ENCODE results near the gene SH2D2A.

Gene SH2D2A

GRCh38 chr1:156816561-156817328, at the start of gene SH2D2A:
SH2D2A (minus strand) TSS chr1:156816848; CDS start chr1:156816708, 140 bp downstream.
- peak; percentile 93 for DNase-seq

GRCh38 chr1:156865865-156866248, 49.2 kb upstream of the SH2D2A start:
- no peak for DNase-seq

- no peak for DNase-seq
Measured at GRCh38 chr1:156865258-156865657, 48.6 kb upstream of the SH2D2A start.

- DNase-seq, result no peak
Measured at GRCh38 chr1:156864796-156865195, 48.1 kb upstream of the SH2D2A start.

GRCh38 chr1:156863631-156864030, 47.0 kb upstream of the SH2D2A start:
- DNase-seq, result no peak

- DNase-seq, result no peak
Measured at GRCh38 chr1:156862997-156863599, 46.5 kb upstream of the SH2D2A start.

- no peak for DNase-seq
Measured at GRCh38 chr1:156862584-156862983, 45.9 kb upstream of the SH2D2A start.

- peak; percentile 77 for DNase-seq
Measured at GRCh38 chr1:156860628-156861423, 44.2 kb upstream of the SH2D2A start, which contains the start of gene NTRK1. NTRK1 (plus strand) TSS chr1:156860865; CDS start chr1:156860935, 70 bp downstream.

GRCh38 chr1:156860113-156860627, 43.5 kb upstream of the SH2D2A start:
- DNase-seq, result peak; percentile 87

- DNase-seq, result no peak
Measured at GRCh38 chr1:156859523-156860112, 43.0 kb upstream of the SH2D2A start.

GRCh38 chr1:156858959-156859522, 42.4 kb upstream of the SH2D2A start, which contains the start of gene INSRR:
INSRR (minus strand) TSS chr1:156859117; CDS start chr1:156858621, 496 bp downstream.
- no peak for DNase-seq

- DNase-seq, result no peak
Measured at GRCh38 chr1:156858555-156858956, 41.9 kb upstream of the SH2D2A start.

- no peak for DNase-seq
Measured at GRCh38 chr1:156857532-156857931, 40.9 kb upstream of the SH2D2A start.

- no peak for DNase-seq
Measured at GRCh38 chr1:156856282-156856785, 39.7 kb upstream of the SH2D2A start.

GRCh38 chr1:156854634-156855033, 38.0 kb upstream of the SH2D2A start:
- DNase-seq, result no peak

- DNase-seq, result no peak
Measured at GRCh38 chr1:156853761-156854160, 37.1 kb upstream of the SH2D2A start.

GRCh38 chr1:156852418-156852874, 35.8 kb upstream of the SH2D2A start:
- no peak for DNase-seq

- DNase-seq, result no peak
Measured at GRCh38 chr1:156851779-156852417, 35.2 kb upstream of the SH2D2A start.

GRCh38 chr1:156849151-156849496, 32.5 kb upstream of the SH2D2A start:
- DNase-seq, result no peak

GRCh38 chr1:156848461-156849150, 32.0 kb upstream of the SH2D2A start:
- DNase-seq, result peak; percentile 83
